Measurements from ENCODE around the gene SCG3. TPM values are rescaled to one million over a fixed set of nuclear protein-coding genes. Genes with fewer than 3 reads are reported as not detected.

SCG3 gene
- total RNA-seq, 1 experiment from 2014 or later = not detected

GRCh38 chr15:51669381-51669780 lies 11.9 kb upstream of the SCG3 start:
- H3K4me1 ChIP-seq = no peaks in the 10 kb centered on the region
- H3K36me3 ChIP-seq = no peaks in the 10 kb centered on the region
- no peak overlapping the region for H3K4me3 ChIP-seq
- no peaks in the 10 kb centered on the region for H3K27me3 ChIP-seq
- no peaks in the 10 kb centered on the region for H3K9me3 ChIP-seq (replicated peaks)
- no peak overlapping the region for H3K27ac ChIP-seq
- DNase-seq = no peak

GRCh38 chr15:51672155-51672687 lies 9.1 kb upstream of the SCG3 start:
- no peaks in the 10 kb centered on the region for H3K9me3 ChIP-seq (replicated peaks)
- no peak overlapping the region for H3K27ac ChIP-seq
- H3K4me3 ChIP-seq = no peak overlapping the region
- no peaks in the 10 kb centered on the region for H3K27me3 ChIP-seq
- no peaks in the 10 kb centered on the region for H3K4me1 ChIP-seq
- no peak for DNase-seq
- no peaks in the 10 kb centered on the region for H3K36me3 ChIP-seq

- no peak for DNase-seq
- no peaks in the 10 kb centered on the region for H3K4me1 ChIP-seq
- no peaks in the 10 kb centered on the region for H3K9me3 ChIP-seq (replicated peaks)
These were observed 8.1 kb upstream of the SCG3 start for GRCh38 chr15:51672913-51673857.

GRCh38 chr15:51675234-51675633 lies 6.1 kb upstream of the SCG3 start:
- H3K9me3 ChIP-seq (replicated peaks) = no peaks in the 10 kb centered on the region
- H3K4me3 ChIP-seq = no peak overlapping the region
- no peaks in the 10 kb centered on the region for H3K27me3 ChIP-seq
- H3K36me3 ChIP-seq = no peaks in the 10 kb centered on the region
- H3K4me1 ChIP-seq = no peaks in the 10 kb centered on the region
- no peak for DNase-seq
- no peak overlapping the region for H3K27ac ChIP-seq

More at GRCh38 chr15:51672913-51673857, 8.1 kb upstream of the SCG3 start:
- no peak overlapping the region for H3K27ac ChIP-seq
- no peak overlapping the region for H3K4me3 ChIP-seq
- H3K36me3 ChIP-seq = no peaks in the 10 kb centered on the region
- no peaks in the 10 kb centered on the region for H3K27me3 ChIP-seq

GRCh38 chr15:51677021-51677420 lies 4.3 kb upstream of the SCG3 start:
- no peak overlapping the region for H3K27ac ChIP-seq
- H3K9me3 ChIP-seq (replicated peaks) = no peaks in the 10 kb centered on the region
- H3K4me1 ChIP-seq = no peaks in the 10 kb centered on the region
- DNase-seq = no peak
- H3K27me3 ChIP-seq = no peaks in the 10 kb centered on the region
- H3K4me3 ChIP-seq = no peak overlapping the region
- no peaks in the 10 kb centered on the region for H3K36me3 ChIP-seq

- no peak overlapping the region for H3K27ac ChIP-seq
- no peaks in the 10 kb centered on the region for H3K9me3 ChIP-seq (replicated peaks)
- no peak overlapping the region for H3K4me3 ChIP-seq
- no peaks in the 10 kb centered on the region for H3K27me3 ChIP-seq
- H3K4me1 ChIP-seq = no peaks in the 10 kb centered on the region
- H3K36me3 ChIP-seq = no peaks in the 10 kb centered on the region
- DNase-seq = no peak
These were observed 3.9 kb upstream of the SCG3 start for GRCh38 chr15:51677452-51677851.

- Histone ChIP-seq H3K4me1 (no peaks in the 10 kb centered on the region), H3K27me3 (no peaks in the 10 kb centered on the region), H3K27ac (no peak overlapping the region), H3K36me3 (no peaks in the 10 kb centered on the region), H3K9me3 (replicated peaks) (no peaks in the 10 kb centered on the region), H3K4me3 (no peak overlapping the region)
- no peak for DNase-seq
These were observed 3.2 kb upstream of the SCG3 start for GRCh38 chr15:51678096-51678495.

GRCh38 chr15:51680321-51680720 lies 982 bp upstream of the SCG3 start:
- no peaks in the 10 kb centered on the region for H3K4me1 ChIP-seq
- no peaks in the 10 kb centered on the region for H3K36me3 ChIP-seq
- H3K27ac ChIP-seq = no peak overlapping the region
- no peaks in the 10 kb centered on the region for H3K27me3 ChIP-seq
- DNase-seq = no peak
- H3K4me3 ChIP-seq = no peak overlapping the region
- H3K9me3 ChIP-seq (replicated peaks) = no peaks in the 10 kb centered on the region

- no peak overlapping the region for H3K27ac ChIP-seq
- DNase-seq = no peak
These were observed 6.3 kb downstream of the SCG3 start for GRCh38 chr15:51687565-51687964.

GRCh38 chr15:51688863-51689262 lies 7.6 kb downstream of the SCG3 start:
- DNase-seq = no peak
- no peaks in the 10 kb centered on the region for H3K4me1 ChIP-seq
- H3K27ac ChIP-seq = no peak overlapping the region
- no peaks in the 10 kb centered on the region; the same call in 1 of the 2 replicates for H3K27me3 ChIP-seq
- H3K9me3 ChIP-seq (replicated peaks) = no peaks in the 10 kb centered on the region
- no peak overlapping the region for H3K4me3 ChIP-seq
- H3K36me3 ChIP-seq = no peaks in the 10 kb centered on the region

More at GRCh38 chr15:51687565-51687964, 6.3 kb downstream of the SCG3 start:
- Histone ChIP-seq H3K36me3 (no peaks in the 10 kb centered on the region), H3K27me3 (no peaks in the 10 kb centered on the region), H3K4me1 (no peaks in the 10 kb centered on the region), H3K4me3 (no peak overlapping the region), H3K9me3 (replicated peaks) (no peaks in the 10 kb centered on the region)

- H3K27me3 ChIP-seq = no peaks in the 10 kb centered on the region; the same call in 1 of the 2 replicates
- H3K27ac ChIP-seq = no peak overlapping the region
These were observed 10.9 kb downstream of the SCG3 start for GRCh38 chr15:51692154-51692553.

GRCh38 chr15:51696566-51696965 lies 15.3 kb downstream of the SCG3 start:
- Histone ChIP-seq H3K36me3 (no peaks in the 10 kb centered on the region), H3K27me3 (no peaks in the 10 kb centered on the region; the same call in 1 of the 2 replicates)

More at GRCh38 chr15:51692154-51692553, 10.9 kb downstream of the SCG3 start:
- Histone ChIP-seq H3K9me3 (replicated peaks) (no peaks in the 10 kb centered on the region), H3K36me3 (no peaks in the 10 kb centered on the region), H3K4me3 (no peak overlapping the region), H3K4me1 (no peaks in the 10 kb centered on the region)
- no peak for DNase-seq

GRCh38 chr15:51697163-51697562 lies 15.9 kb downstream of the SCG3 start:
- H3K4me3 ChIP-seq = no peak overlapping the region
- H3K4me1 ChIP-seq = no peaks in the 10 kb centered on the region
- no peak for DNase-seq
- no peaks in the 10 kb centered on the region for H3K36me3 ChIP-seq
- H3K9me3 ChIP-seq (replicated peaks) = no peaks in the 10 kb centered on the region
- H3K27ac ChIP-seq = no peak overlapping the region
- H3K27me3 ChIP-seq = no peaks in the 10 kb centered on the region; the same call in 1 of the 2 replicates

More at GRCh38 chr15:51696566-51696965, 15.3 kb downstream of the SCG3 start:
- no peak overlapping the region for H3K4me3 ChIP-seq
- no peaks in the 10 kb centered on the region for H3K9me3 ChIP-seq (replicated peaks)
- no peak overlapping the region for H3K27ac ChIP-seq
- no peaks in the 10 kb centered on the region for H3K4me1 ChIP-seq
- no peak for DNase-seq

GRCh38 chr15:51699373-51699772 lies 18.1 kb downstream of the SCG3 start:
- no peak overlapping the region for H3K27ac ChIP-seq
- no peak for DNase-seq

GRCh38 chr15:51702710-51703109 lies 21.4 kb downstream of the SCG3 start:
- H3K27ac ChIP-seq = no peak overlapping the region
- no peaks in the 10 kb centered on the region for H3K36me3 ChIP-seq
- H3K27me3 ChIP-seq = no peaks in the 10 kb centered on the region
- no peak for DNase-seq
- no peaks in the 10 kb centered on the region for H3K9me3 ChIP-seq (replicated peaks)
- H3K4me3 ChIP-seq = no peak overlapping the region
- H3K4me1 ChIP-seq = peaks cover 11% of the 10 kb centered on the region

More at GRCh38 chr15:51699373-51699772, 18.1 kb downstream of the SCG3 start:
- no peak overlapping the region for H3K4me3 ChIP-seq
- no peaks in the 10 kb centered on the region for H3K4me1 ChIP-seq
- H3K27me3 ChIP-seq = no peaks in the 10 kb centered on the region
- no peaks in the 10 kb centered on the region for H3K9me3 ChIP-seq (replicated peaks)
- no peaks in the 10 kb centered on the region for H3K36me3 ChIP-seq
